HEK293 (cell line): ENCODE measurements around the gene SKI.

ENCODE experiments used
- HOXA7 ChIP-seq: sonication (generic); formaldehyde crosslinking; IDR thresholded peaks from 2 replicates; pipeline ENCODE4 v1.8.1; 2022; ENCODE audit warnings: missing genetic modification reagents, borderline replicate concordance
- RBAK ChIP-seq: fragments of 450-650 bp; formaldehyde crosslinking; IDR thresholded peaks from 2 replicates; pipeline ENCODE4 v1.5.1; 2016; ENCODE audit warnings: missing biosample characterization, missing genetic modification characterization
- TF ChIP-seq, protein P1 (sequence below): fragments of 450-650 bp; formaldehyde crosslinking; IDR thresholded peaks from 2 replicates; pipeline ENCODE4 v1.5.1; 2017; ENCODE audit warnings: missing biosample characterization, missing genetic modification characterization
- TF ChIP-seq, protein P2 (sequence below): fragments of 450-650 bp; formaldehyde crosslinking; IDR thresholded peaks from 2 replicates; pipeline ENCODE4 v1.5.1; 2016; ENCODE audit warnings: missing biosample characterization, missing genetic modification characterization
- TF ChIP-seq, protein P3 (sequence below): fragments of 450-650 bp; formaldehyde crosslinking; IDR thresholded peaks from 2 replicates; pipeline ENCODE4 v1.5.1; 2016; ENCODE audit warnings: missing biosample characterization, missing genetic modification characterization
- TF ChIP-seq, protein P4 (sequence below): fragments of 450-650 bp; formaldehyde crosslinking; IDR thresholded peaks from 2 replicates; pipeline ENCODE4 v1.5.1; 2016; ENCODE audit warnings: missing biosample characterization, missing genetic modification characterization
- TF ChIP-seq, protein P5 (sequence below): fragments of 450-650 bp; formaldehyde crosslinking; IDR thresholded peaks from 2 replicates; pipeline ENCODE4 v1.5.1; 2016; ENCODE audit warnings: missing biosample characterization, missing genetic modification characterization, low read depth

DNA sequence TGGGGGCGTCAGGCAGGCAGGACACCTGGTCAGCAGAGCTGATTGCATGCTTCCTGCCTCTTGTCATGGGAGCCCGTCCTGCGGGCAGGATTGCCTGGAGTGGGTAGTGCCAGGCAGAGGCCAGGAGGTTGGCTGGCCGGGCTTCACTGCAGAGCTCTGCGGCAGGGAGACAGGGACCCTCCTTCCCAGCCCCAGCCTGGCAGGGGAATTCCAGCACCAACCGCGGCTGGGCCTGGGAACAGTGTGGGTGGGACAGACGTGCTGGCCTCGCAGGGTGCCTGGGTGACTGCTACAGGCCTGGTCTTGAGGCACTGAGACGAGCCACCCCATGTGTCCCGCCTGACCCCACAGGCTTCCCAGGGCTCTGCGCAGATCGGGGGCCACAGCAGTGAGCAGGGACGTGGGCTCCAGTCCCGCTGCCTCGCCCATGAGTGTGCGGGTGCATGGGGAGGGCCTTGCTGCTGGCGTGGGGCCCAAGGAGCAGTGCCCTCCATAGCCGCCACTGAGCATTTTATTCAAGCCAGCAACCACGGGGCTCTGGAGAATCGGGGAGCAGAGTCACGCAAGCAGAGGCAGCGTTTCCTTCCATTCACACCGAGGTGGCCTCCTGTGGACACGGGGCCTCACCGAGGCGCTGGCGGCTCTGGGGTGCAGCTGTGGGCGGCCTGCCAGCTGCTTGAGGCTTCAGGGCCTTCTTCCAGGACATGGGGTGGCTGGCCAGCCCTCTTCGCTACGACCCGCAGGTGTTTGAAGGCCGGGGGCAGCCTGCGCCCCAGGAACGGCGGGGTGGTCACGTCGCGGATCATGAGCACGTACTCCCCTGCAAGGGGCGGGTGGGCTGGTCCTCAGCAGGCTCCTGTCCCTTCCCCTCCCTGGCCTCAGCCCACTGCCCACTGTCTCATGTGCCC is 92.9 kb downstream of the SKI start:
- TF ChIP-seq, protein P1, sequence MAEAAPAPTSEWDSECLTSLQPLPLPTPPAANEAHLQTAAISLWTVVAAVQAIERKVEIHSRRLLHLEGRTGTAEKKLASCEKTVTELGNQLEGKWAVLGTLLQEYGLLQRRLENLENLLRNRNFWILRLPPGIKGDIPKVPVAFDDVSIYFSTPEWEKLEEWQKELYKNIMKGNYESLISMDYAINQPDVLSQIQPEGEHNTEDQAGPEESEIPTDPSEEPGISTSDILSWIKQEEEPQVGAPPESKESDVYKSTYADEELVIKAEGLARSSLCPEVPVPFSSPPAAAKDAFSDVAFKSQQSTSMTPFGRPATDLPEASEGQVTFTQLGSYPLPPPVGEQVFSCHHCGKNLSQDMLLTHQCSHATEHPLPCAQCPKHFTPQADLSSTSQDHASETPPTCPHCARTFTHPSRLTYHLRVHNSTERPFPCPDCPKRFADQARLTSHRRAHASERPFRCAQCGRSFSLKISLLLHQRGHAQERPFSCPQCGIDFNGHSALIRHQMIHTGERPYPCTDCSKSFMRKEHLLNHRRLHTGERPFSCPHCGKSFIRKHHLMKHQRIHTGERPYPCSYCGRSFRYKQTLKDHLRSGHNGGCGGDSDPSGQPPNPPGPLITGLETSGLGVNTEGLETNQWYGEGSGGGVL (tag by site-specific recombination): no peak
- TF ChIP-seq, protein P2, sequence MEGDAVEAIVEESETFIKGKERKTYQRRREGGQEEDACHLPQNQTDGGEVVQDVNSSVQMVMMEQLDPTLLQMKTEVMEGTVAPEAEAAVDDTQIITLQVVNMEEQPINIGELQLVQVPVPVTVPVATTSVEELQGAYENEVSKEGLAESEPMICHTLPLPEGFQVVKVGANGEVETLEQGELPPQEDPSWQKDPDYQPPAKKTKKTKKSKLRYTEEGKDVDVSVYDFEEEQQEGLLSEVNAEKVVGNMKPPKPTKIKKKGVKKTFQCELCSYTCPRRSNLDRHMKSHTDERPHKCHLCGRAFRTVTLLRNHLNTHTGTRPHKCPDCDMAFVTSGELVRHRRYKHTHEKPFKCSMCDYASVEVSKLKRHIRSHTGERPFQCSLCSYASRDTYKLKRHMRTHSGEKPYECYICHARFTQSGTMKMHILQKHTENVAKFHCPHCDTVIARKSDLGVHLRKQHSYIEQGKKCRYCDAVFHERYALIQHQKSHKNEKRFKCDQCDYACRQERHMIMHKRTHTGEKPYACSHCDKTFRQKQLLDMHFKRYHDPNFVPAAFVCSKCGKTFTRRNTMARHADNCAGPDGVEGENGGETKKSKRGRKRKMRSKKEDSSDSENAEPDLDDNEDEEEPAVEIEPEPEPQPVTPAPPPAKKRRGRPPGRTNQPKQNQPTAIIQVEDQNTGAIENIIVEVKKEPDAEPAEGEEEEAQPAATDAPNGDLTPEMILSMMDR: no peak
- no peak for TF ChIP-seq RBAK (tag by site-specific recombination)
- TF ChIP-seq, protein P3, sequence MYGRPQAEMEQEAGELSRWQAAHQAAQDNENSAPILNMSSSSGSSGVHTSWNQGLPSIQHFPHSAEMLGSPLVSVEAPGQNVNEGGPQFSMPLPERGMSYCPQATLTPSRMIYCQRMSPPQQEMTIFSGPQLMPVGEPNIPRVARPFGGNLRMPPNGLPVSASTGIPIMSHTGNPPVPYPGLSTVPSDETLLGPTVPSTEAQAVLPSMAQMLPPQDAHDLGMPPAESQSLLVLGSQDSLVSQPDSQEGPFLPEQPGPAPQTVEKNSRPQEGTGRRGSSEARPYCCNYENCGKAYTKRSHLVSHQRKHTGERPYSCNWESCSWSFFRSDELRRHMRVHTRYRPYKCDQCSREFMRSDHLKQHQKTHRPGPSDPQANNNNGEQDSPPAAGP (tag by site-specific recombination): no peak
- TF ChIP-seq HOXA7 (CRISPR knock-in tag): no peak
- TF ChIP-seq, protein P4, sequence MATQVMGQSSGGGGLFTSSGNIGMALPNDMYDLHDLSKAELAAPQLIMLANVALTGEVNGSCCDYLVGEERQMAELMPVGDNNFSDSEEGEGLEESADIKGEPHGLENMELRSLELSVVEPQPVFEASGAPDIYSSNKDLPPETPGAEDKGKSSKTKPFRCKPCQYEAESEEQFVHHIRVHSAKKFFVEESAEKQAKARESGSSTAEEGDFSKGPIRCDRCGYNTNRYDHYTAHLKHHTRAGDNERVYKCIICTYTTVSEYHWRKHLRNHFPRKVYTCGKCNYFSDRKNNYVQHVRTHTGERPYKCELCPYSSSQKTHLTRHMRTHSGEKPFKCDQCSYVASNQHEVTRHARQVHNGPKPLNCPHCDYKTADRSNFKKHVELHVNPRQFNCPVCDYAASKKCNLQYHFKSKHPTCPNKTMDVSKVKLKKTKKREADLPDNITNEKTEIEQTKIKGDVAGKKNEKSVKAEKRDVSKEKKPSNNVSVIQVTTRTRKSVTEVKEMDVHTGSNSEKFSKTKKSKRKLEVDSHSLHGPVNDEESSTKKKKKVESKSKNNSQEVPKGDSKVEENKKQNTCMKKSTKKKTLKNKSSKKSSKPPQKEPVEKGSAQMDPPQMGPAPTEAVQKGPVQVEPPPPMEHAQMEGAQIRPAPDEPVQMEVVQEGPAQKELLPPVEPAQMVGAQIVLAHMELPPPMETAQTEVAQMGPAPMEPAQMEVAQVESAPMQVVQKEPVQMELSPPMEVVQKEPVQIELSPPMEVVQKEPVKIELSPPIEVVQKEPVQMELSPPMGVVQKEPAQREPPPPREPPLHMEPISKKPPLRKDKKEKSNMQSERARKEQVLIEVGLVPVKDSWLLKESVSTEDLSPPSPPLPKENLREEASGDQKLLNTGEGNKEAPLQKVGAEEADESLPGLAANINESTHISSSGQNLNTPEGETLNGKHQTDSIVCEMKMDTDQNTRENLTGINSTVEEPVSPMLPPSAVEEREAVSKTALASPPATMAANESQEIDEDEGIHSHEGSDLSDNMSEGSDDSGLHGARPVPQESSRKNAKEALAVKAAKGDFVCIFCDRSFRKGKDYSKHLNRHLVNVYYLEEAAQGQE: no peak
- TF ChIP-seq, protein P5, sequence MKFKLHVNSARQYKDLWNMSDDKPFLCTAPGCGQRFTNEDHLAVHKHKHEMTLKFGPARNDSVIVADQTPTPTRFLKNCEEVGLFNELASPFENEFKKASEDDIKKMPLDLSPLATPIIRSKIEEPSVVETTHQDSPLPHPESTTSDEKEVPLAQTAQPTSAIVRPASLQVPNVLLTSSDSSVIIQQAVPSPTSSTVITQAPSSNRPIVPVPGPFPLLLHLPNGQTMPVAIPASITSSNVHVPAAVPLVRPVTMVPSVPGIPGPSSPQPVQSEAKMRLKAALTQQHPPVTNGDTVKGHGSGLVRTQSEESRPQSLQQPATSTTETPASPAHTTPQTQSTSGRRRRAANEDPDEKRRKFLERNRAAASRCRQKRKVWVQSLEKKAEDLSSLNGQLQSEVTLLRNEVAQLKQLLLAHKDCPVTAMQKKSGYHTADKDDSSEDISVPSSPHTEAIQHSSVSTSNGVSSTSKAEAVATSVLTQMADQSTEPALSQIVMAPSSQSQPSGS (tag by site-specific recombination): no peak
